K562 (cell line): ENCODE results near the gene FOXF2. TPM values are rescaled to one million over a fixed set of nuclear protein-coding genes. Genes with fewer than 3 reads are reported as not detected.

ENCODE experiments used
- ATAC-seq: fragments of 200-7000 bp; cut with Tn5 transposase; 3 replicates; pipeline ENCODE4 v1.9.1; 2020; ENCODE audit warnings: moderate library complexity
- BruUV-seq: library from RNA; stranded (reverse); fragments of 400-500 nt; replicated peaks from 2 replicates; lab custom pipeline; 2021; lab: Mats Ljungman, UMichigan
- CTCF ChIA-PET: fragments of 300-600 bp; formaldehyde crosslinking; extraction: SDS; loops from one replicate; lab custom pipeline; 2021; ENCODE audit warnings: low intra/inter-chr PET ratio; lab: Yijun Ruan, JAX
- POLR2A ChIA-PET: fragments of 300-600, 350-650 bp; sonication (Branson Sonifier 250); formaldehyde crosslinking; extraction: SDS; loops from one replicate; lab custom pipeline; 2021; ENCODE audit warnings: antibody characterized with exemption, inconsistent platforms; lab: Yijun Ruan, JAX
- DNase-seq, 4 experiments: peaks; one replicate each; pipeline versions ENCODE4 v3.0.0 to v3.0.0-alpha.2; 2011 to 2018; ENCODE audit warnings: low spot score in 3 of 4, mixed read lengths in 3 of 4; ENCODE audit errors: extremely low read depth in 1 of 4
- FAIRE-seq: peaks from 2 replicates; lab custom pipeline; 2011; peaks lifted over from hg19 to GRCh38; lab: Jason Lieb, UNC
- H2AFZ ChIP-seq: 2 replicates; pipeline ENCODE4 v1.6.0; 2011; ENCODE audit warnings: low read depth, low read length, control low read depth, inconsistent platforms
- H3K27ac ChIP-seq: fragments of 200-600 bp; 3 replicates; pipeline ENCODE4 v1.8.0; 2011; ENCODE audit warnings: low read depth, mild to moderate bottlenecking, control low read depth, inconsistent platforms, low read length, moderate library complexity, mixed read lengths; ENCODE audit errors: extremely low read depth
- H3K27me3 ChIP-seq, 2 experiments: fragments of 300-600 bp in 1 of 2; 2 replicates in 1 of 2; 3 replicates in 1 of 2; pipeline versions ENCODE4 v1.6.0 to v1.8.0; 2011; ENCODE audit warnings: inconsistent platforms in 2 of 2, low read length in 2 of 2, mild to moderate bottlenecking in 1 of 2, mixed read lengths in 1 of 2, moderate library complexity in 1 of 2; ENCODE audit not compliant: control insufficient read depth in 2 of 2, insufficient read depth in 2 of 2
- H3K36me3 ChIP-seq: fragments of 300-600 bp; 3 replicates; pipeline ENCODE4 v1.8.0; 2011; ENCODE audit warnings: mild to moderate bottlenecking, low read length, inconsistent platforms; ENCODE audit not compliant: control insufficient read depth, insufficient read depth
- H3K4me1 ChIP-seq, 2 experiments: fragments of 200-600 bp in 1 of 2; replicated peaks in 1 of 2; 2 replicates in 1 of 2; 3 replicates in 1 of 2; pipeline versions ENCODE4 v1.5.1 to v1.8.0; 2011; ENCODE audit warnings: inconsistent platforms in 2 of 2, low read length in 2 of 2, mild to moderate bottlenecking in 1 of 2, mixed read lengths in 1 of 2, moderate library complexity in 1 of 2; ENCODE audit not compliant: control insufficient read depth in 2 of 2, insufficient read depth in 2 of 2
- H3K4me2 ChIP-seq: 2 replicates; pipeline ENCODE4 v1.6.1; 2011; ENCODE audit warnings: low read length, control low read depth, inconsistent platforms, mixed read lengths; ENCODE audit not compliant: insufficient read depth
- H3K4me3 ChIP-seq: fragments of 200-600 bp; sonication (generic), shearing (Covaris generic); 2 replicates; pipeline ENCODE4 v1.5.1; 2016; ENCODE audit warnings: control low read depth, inconsistent platforms
- H3K79me2 ChIP-seq: fragments of 200-600 bp; 3 replicates; pipeline ENCODE4 v1.8.0; 2011; ENCODE audit warnings: low read length, inconsistent platforms; ENCODE audit not compliant: control insufficient read depth, insufficient read depth
- H3K9ac ChIP-seq, 2 experiments: 2 replicates each; pipeline versions ENCODE4 v1.6.0 to v1.6.1; 2011; ENCODE audit warnings: low read depth in 2 of 2, low read length in 2 of 2, control low read depth in 1 of 2, inconsistent platforms in 1 of 2, mild to moderate bottlenecking in 1 of 2, mixed read lengths in 1 of 2; ENCODE audit not compliant: insufficient read depth in 1 of 2
- H3K9me1 ChIP-seq: one replicate; pipeline ENCODE4 v1.6.0; 2011; ENCODE audit warnings: inconsistent platforms, mild to moderate bottlenecking, low read length, moderate library complexity; ENCODE audit not compliant: control insufficient read depth, insufficient read depth
- H3K9me3 ChIP-seq: replicated peaks from 2 replicates; pipeline ENCODE4 v1.5.1; 2011; ENCODE audit warnings: low read depth, low read length, inconsistent platforms; ENCODE audit not compliant: control insufficient read depth, insufficient read depth
- H4K20me1 ChIP-seq: replicated peaks from 2 replicates; pipeline ENCODE4 v1.6.1; 2011; ENCODE audit warnings: low read length, inconsistent platforms, mixed read lengths; ENCODE audit not compliant: control insufficient read depth, insufficient read depth
- ARHGAP35 ChIP-seq: fragments of 450-650 bp; IDR thresholded peaks from 2 replicates; pipeline ENCODE4 v1.6.1; 2018; ENCODE audit not compliant: partially characterized antibody
- CREB3L1 ChIP-seq: fragments of 450-650 bp; IDR thresholded peaks from 2 replicates; pipeline ENCODE4 v1.6.1; 2014; ENCODE audit warnings: low read depth, mild to moderate bottlenecking, moderate library complexity, borderline replicate concordance
- GABPA ChIP-seq: fragments of 200-800 bp; sonication (Bioruptor generic); conservative IDR thresholded peaks from 2 replicates; pipeline ENCODE4 v1.6.1; 2016; ENCODE audit warnings: low read depth, missing genetic modification characterization, missing compliant biosample characterization
- MCM5 ChIP-seq: fragments of 450-650 bp; IDR thresholded peaks from 2 replicates; pipeline ENCODE4 v1.6.1; 2016; ENCODE audit warnings: low read depth
- NCOA6 ChIP-seq: fragments of 450-650 bp; IDR thresholded peaks from 2 replicates; pipeline ENCODE4 v1.6.1; 2017; ENCODE audit warnings: mild to moderate bottlenecking
- PYGO2 ChIP-seq: fragments of 450-650 bp; IDR thresholded peaks from 2 replicates; pipeline ENCODE4 v1.6.1; 2016; ENCODE audit warnings: mild to moderate bottlenecking, missing genetic modification characterization, moderate library complexity, missing compliant biosample characterization
- RBM39 ChIP-seq: fragments of 200-400 bp; formaldehyde crosslinking; optimal IDR thresholded peaks from 2 replicates; pipeline ENCODE3; 2018; ENCODE audit warnings: low read depth, low read length
- ZEB2 ChIP-seq: fragments of 450-650 bp; IDR thresholded peaks from 2 replicates; pipeline ENCODE4 v1.6.1; 2016
- ZKSCAN8 ChIP-seq: fragments of 200-800 bp; sonication (Bioruptor generic); IDR thresholded peaks from 2 replicates; pipeline ENCODE4 v1.6.1; 2016; ENCODE audit warnings: missing genetic modification characterization, missing compliant biosample characterization
- ZNF280A ChIP-seq: fragments of 450-650 bp; IDR thresholded peaks from 2 replicates; pipeline ENCODE4 v1.6.1; 2018; ENCODE audit warnings: mild to moderate bottlenecking, low read depth; ENCODE audit not compliant: partially characterized antibody
- ZNF280B ChIP-seq: fragments of 250-450 bp; sonication (Bioruptor Pico); IDR thresholded peaks from 2 replicates; pipeline ENCODE4 v1.5.1; 2021; ENCODE audit warnings: mild to moderate bottlenecking
- ZNF589 ChIP-seq: fragments of 200-800 bp; sonication (Bioruptor generic); IDR thresholded peaks from 2 replicates; pipeline ENCODE4 v1.6.1; 2016; ENCODE audit warnings: low read depth, missing genetic modification characterization, missing compliant biosample characterization
- ZNF785 ChIP-seq: fragments of 250-450 bp; sonication (Bioruptor Pico); IDR thresholded peaks from 2 replicates; pipeline ENCODE4 v1.4.0; 2020; ENCODE audit warnings: mild to moderate bottlenecking
- WGBS: fragments of 100-300 bp; shearing (Covaris generic); methylation state at CpG from one replicate; pipeline ENCODE4 v1.1.6; 2016; ENCODE audit warnings: low coverage, mixed read lengths; ENCODE audit not compliant: insufficient coverage; ENCODE audit errors: missing lambda C conversion rate; 5-methylcytosine and 5-hydroxymethylcytosine counted together
- in situ Hi-C: fragments of 300-500 bp; cut with MboI; formaldehyde crosslinking; loops from 4 replicates; pipeline ENCODE4 v1.15.0; 2018; ENCODE audit warnings: inconsistent platforms, mixed read lengths
- intact Hi-C: fragments of 100-400 bp; cut with micrococcal nuclease; formaldehyde crosslinking; loops from 2 replicates; pipeline ENCODE4 v1.14.2; 2022
- polyA plus RNA-seq, 8 experiments: library from polyadenylated mRNA; depleted of rRNA in 4 of 8; stranded (reverse) in 5 of 8; unstranded in 3 of 8; fragments of >200 nt; fragmentation: Nextera tagmentation in 2 of 8; fragmentation: Illumina TruSeq in 1 of 8; extraction: Ambion mirVana in 2 of 8; extraction: Trizol in 1 of 8; gene quantifications; 2 replicates each; pipeline versions ENCODE4 v1.2.1 to v1.2.3, GENCODE V29; 2011 to 2014; ENCODE audit warnings: inconsistent platforms in 1 of 8, missing spikeins in 1 of 8
- total RNA-seq, 7 experiments: library from RNA; depleted of rRNA in 6 of 7; stranded (reverse); fragments of >200 nt in 6 of 7; fragmentation: Illumina TruSeq in 2 of 7; extraction: Trizol in 2 of 7; gene quantifications; 2 replicates each; pipeline versions ENCODE4 v1.2.1 to v1.2.3, GENCODE V29; 2011 to 2021; ENCODE audit warnings: low replicate concordance in 1 of 7
- TF ChIP-seq, protein P1 (sequence below): fragments of 250-450 bp; sonication (Bioruptor Pico); IDR thresholded peaks from 2 replicates; pipeline ENCODE4 v1.5.0; 2022; ENCODE audit warnings: mild to moderate bottlenecking

FOXF2 gene
- total and polyA plus RNA-seq, 9 of the 15 experiments (the other 6 are each of a cell fraction or from before 2014, with no cell fraction given) = not detected

- TF ChIP-seq ZNF280A (no peak), MCM5 (no peak), ZEB2 (no peak), GABPA (no peak)
Observed at GRCh38 chr6:1407499-1407990, 18.2 kb downstream of the FOXF2 start (continued).

GRCh38 chr6:1409774-1410465 lies 20.5 kb downstream of the FOXF2 start:
- POLR2A ChIA-PET = interaction anchor here (0.6 kb wide), 1 partner anchor 27 kb away, joined by 3 read pairs; no protein-coding TSS in a partner anchor
- Histone ChIP-seq H3K27me3 (peaks cover 21 to 70% of the 10 kb centered on the region in 2 experiments; a peak in 4 of 5 replicates), H3K9me3 (no peaks in the 10 kb centered on the region), H3K36me3 (no peaks in the 10 kb centered on the region), H3K27ac (no peak overlapping the region), H2AFZ (no peak overlapping the region), H3K4me2 (no peak overlapping the region), H3K9me1 (no peaks in the 10 kb centered on the region), H3K4me3 (no peak overlapping the region), H3K79me2 (no peaks in the 10 kb centered on the region), H3K4me1 (no peaks in the 10 kb centered on the region), H4K20me1 (peaks cover 2% of the 10 kb centered on the region; the same call in 1 of the 2 replicates), H3K9ac (no peak overlapping the region)
- no TSS peak for BruUV-seq
- 2% methylated on average over 22 of the region's 22 CpGs for WGBS
- DNase-seq (no peak), ATAC-seq (no peak), FAIRE-seq (no peak)
- intact Hi-C loops (no loop called here), in situ Hi-C loops (loop anchor here (25.0 kb wide), 1 partner anchor 823 kb away; no protein-coding TSS in a partner anchor)
- CTCF ChIA-PET = no interaction called here
- TF ChIP-seq ZNF280B (CRISPR knock-in tag) = no peak
- TF ChIP-seq CREB3L1 = no peak
- no peak for TF ChIP-seq RBM39
- no peak for TF ChIP-seq ZNF589 (CRISPR knock-in tag)
- no peak for TF ChIP-seq ARHGAP35
- TF ChIP-seq PYGO2 (tag) = no peak
- TF ChIP-seq, protein P1, sequence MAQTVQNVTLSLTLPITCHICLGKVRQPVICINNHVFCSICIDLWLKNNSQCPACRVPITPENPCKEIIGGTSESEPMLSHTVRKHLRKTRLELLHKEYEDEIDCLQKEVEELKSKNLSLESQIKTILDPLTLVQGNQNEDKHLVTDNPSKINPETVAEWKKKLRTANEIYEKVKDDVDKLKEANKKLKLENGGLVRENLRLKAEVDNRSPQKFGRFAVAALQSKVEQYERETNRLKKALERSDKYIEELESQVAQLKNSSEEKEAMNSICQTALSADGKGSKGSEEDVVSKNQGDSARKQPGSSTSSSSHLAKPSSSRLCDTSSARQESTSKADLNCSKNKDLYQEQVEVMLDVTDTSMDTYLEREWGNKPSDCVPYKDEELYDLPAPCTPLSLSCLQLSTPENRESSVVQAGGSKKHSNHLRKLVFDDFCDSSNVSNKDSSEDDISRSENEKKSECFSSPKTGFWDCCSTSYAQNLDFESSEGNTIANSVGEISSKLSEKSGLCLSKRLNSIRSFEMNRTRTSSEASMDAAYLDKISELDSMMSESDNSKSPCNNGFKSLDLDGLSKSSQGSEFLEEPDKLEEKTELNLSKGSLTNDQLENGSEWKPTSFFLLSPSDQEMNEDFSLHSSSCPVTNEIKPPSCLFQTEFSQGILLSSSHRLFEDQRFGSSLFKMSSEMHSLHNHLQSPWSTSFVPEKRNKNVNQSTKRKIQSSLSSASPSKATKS (CRISPR knock-in tag) = no peak
- no peak for TF ChIP-seq ZKSCAN8 (CRISPR knock-in tag)
- no peak for TF ChIP-seq ZNF785 (CRISPR knock-in tag)
- no peak for TF ChIP-seq NCOA6
